GM21381 (cell line): ENCODE measurements around the gene NSUN7.
A peak's percentile ranks its signal among the peaks of the same experiment; 100 is the strongest.
"Not testable (repeated sequence)": the region's sequence is repeated elsewhere in the genome, so short reads cannot be mapped to it uniquely, and the experiment has no call there.

Source experiments
- ATAC-seq: cut with Tn5 transposase; IDR thresholded peaks from one replicate; pipeline ENCODE4 v1.9.1; 2021; ENCODE audit warnings: mild to moderate bottlenecking, moderate library complexity; ENCODE audit not compliant: unreplicated experiment

NSUN7 gene

DNA sequence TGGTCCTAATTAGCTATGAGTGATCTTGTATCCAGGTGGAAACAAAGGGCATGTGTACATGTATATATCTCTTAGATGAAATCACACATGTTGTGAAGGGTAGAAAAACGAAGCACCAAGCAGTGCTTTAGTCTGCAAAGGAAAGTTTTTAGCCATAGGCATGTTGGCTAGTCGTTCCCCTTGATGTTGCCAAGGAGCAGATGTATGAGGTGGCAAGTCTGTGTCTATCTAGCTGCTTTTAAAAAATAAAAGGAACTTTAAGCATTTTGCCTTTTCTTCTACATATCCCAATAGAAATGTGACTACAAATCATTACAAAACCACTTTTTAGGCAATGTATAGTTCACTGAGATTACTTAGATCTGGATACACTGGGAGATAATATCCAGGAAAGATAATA, 63.1 kb downstream of the NSUN7 start:
- ATAC-seq: no peak

DNA sequence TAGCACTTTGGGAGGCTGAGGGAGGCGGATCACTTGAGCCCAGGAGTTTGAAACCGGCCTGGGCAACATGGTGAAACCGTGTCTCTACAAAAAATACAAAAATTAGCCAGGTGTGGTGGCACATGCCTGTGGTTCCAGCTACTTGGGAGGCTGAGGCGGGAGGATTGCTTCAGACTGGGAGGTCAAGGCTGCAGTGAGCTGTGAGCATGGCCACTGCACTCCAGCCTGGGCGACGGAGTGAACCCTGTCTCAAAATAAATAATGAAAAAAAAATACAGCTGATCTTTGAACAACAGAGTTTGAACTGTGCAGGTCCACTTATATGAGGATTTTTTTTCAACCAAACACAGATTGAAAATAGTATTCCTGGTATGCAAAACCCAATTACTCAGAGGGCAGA, 67.4 kb downstream of the NSUN7 start:
- ATAC-seq: not testable (repeated sequence)

DNA sequence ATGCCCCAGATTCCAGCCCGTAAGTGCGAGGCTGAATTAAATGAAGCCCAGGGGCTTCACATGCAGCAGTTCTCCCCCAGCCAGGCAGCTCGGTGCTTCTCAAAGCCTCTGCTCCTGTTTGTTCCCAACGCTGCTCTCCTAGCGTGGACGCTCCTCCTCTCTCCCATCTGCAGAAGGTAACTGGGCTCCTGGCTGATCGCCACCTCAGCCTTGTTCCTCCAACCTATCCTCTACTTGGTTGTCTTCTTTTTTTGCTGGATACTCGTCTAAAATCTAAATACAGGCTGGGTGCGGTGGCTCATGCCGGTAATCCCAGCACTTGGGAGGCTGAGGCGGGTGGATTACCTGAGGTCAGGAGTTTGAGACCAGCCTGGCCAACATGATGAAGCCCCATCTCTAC, 70.3 kb downstream of the NSUN7 start:
- no peak for ATAC-seq

DNA sequence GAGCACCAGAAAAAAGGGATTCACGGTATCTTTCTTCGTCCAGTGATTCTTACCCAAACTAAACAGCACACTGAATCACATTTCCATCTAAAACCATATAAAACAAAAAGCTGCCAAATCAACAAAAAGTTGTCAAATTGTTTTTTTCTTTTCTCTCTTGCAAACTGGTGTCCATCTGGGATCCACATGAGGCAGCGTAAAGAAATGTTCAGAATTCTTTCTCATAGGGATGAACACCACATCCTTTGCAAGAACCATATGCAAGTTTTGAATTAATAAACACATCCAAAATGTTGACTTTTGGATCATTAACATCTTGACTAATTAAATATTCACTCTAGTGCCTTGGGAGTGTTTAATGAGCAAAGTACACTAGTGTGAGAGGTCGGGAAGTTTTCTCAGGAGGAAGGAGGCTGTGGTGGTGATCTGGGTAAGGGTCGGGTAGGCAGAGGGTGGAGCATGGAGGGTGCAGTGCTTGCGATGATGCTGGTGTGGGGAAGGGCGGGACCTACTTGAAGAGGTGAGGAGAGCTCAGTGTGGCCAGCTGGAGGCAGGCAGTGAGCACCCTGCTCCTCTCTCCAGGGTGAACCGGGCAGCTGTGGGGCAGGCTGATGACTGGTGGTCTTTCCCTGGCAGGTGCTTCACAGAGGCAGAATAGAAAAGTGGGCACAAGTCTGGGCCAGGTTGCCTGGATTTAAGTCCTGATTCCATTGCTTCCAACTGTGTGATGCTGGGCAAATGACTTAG, 72.8 kb downstream of the NSUN7 start:
- no peak for ATAC-seq

DNA sequence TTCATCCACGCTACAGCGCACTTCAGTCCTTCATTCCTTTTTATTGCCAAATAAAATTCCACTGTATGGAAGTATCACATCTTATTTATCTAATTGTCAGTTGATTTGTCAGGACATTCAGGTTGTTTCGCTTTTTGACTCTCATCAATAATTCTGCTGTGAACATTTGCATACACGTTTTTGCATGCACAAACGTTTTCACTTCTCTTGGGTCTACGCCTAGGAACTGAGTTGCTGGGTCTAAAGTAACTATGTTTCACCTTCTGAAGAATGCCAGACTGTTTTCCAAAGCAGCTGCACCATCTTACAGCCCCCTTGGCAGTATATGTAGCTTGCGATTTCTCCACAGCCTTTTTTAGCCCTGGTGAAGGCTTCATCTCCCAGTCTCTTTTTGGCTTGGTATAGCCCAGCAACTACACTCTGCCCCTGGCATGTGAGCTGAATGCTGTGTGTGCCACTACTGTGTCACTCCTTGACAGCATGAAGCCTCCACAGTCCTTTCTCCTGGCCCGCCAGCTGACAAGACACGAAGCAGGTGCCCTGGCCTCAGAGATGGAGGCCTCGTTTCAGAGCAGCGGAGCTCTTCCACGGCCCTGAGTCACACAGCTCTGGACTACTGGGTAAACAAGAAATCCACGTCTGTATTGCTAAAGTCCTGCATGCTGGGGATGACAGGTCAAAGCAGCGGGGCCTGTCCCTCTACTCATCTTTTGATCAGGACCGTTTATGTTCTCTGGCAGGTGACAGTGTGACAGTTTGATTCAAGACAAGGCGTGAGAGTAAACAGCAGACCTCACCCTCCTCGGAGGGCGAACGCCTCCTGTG, 75.5 kb downstream of the NSUN7 start:
- no peak for ATAC-seq

DNA sequence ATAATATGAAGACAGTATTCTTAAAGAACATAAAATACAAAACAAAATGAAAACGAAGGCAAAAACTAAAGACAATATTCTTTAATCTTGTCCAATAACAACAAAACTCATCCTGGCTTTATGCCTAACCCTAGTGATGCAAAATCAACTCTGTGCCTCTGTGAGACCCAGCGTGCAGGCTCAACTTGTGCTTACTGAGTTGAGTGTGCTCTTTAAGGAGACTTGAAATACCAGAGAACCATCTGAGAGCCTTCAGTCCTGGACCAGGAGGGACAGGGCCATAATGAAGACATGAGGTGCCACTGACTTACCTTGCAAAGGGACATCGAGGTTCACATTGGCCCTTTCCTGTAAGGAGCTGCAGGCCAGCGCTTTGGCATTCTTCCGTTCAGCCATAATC, 77.1 kb downstream of the NSUN7 start:
- ATAC-seq: no peak

DNA sequence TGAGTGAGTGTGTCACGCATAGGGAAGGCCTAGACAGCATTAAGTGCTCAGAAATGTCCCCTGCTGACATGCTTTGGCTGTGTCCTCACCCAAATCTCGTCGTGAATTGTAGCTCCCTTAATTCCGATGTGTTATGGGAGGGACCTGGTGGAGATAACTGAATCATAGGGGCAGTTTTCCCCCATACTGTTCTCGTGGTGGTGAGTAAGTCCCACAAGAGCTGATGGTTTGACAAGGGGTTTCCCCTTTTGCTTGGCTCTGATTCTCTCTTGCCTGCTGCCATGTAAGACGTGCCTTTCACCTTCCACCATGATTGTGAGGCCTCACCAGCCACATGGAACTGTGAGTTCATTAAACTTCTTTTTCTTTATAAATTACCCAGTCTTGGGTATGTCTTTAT, 78.0 kb downstream of the NSUN7 start:
- no peak for ATAC-seq

DNA sequence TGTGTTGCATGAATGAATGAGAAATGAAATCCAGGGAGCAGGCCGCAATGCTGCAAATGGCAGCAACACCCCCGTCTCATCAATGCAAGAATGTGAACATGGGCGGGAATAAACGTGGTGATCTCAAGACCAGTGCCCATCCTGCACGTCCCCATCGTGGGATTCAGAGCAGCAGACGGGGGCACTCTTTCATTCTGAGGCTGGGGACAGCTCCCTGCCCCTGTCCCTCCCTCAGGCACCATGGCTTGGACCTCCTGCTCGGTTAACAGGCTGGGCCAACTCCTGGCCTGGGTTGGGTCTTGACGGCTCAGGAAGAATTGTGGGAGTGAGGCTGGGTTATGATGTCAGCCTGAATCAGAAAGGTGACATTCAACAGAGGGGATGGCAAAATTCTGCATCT, 78.9 kb downstream of the NSUN7 start:
- ATAC-seq: no peak

DNA sequence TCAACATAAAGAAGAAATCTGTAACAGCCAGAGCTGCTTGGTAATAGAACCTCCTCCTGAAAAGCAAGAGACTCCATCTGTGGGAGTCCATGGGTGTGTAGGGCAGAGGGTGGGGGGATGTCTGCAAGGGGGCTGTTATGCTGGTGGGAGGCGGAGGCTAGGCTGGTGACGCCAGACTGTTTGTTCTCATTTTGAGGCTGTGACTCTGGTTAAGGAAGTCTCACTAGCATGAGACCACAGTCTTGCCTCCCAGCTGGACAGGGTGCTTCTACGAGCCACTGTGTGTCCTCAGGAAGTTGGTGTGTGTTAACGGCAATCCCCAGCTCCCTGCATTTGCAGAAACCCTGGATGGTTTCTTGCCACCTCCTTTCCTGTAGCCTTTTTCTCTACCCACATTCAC, 79.8 kb downstream of the NSUN7 start:
- ATAC-seq: no peak

DNA sequence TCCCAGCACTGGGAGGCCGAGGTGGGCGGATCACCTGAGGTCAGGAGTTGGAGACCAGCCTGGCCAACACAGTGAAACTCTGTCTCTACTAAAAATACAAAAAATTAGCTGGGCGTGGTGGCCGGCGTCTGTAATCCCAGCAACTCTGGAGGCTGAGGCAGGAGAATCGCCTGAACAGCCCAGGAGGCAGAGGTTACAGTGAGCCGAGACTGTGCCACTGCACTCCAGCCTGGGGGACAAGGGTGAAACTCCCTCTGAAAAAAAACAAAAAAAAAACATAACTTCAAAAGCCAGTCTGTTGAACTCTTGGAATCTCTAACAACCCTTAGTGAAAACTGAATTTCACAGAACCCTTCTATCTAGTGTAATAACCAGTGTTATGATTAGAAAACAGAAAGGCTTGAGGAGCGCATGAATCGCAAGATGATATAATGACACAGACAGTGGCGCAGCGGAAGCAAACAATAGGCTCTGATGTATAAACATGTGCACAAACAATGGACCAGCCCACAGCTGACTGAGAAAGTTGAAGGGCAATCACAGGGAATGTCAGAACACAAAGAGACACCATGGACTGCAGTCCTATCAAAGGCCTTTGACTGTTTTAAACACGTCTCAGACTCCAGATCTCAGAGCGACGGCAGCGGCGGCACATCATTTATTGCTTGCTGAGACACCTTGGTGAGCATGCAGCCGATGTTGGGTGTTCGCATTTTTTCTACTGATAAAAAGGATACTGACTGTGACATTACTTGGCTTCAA, 81.6 kb downstream of the NSUN7 start:
- ATAC-seq: no peak

DNA sequence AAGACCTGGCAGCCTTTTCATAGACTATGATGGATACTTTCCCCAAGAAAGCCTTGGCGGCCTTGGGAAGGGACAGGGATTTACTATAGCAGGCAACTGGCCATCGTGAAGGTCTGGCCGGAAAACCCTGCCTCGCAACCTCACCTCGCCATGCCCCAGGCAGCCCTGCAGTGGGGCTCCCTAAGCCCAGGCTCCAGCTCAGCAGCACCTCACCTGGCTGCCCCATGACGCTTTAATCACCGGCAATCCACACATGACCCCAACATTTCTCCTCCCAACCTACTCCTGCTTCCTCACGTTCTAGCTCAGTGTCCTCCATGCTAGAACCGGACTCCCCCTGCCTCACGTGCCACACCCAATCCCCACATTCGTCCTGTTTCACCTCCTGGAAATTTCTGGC, 82.4 kb downstream of the NSUN7 start:
- no peak for ATAC-seq

DNA sequence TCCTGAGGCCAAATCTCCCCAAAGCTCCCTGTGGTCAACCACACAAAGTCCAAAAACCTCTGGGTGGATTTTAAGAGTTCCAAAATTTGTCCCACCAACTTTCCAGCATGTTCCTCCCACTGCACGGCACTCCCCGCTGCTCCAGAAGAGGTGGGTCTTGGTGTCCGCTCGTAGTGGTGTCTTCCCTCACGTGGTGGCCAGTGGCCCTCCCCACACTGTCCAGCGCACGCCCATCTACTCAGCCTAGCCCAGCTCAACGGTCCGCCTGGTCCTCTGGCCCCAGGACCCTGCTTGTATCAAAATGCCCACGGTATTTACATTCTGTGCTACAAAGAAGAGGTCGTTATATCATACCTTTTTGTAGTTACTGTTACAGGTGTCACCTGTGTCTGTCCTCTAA, 83.5 kb downstream of the NSUN7 start:
- no peak for ATAC-seq

DNA sequence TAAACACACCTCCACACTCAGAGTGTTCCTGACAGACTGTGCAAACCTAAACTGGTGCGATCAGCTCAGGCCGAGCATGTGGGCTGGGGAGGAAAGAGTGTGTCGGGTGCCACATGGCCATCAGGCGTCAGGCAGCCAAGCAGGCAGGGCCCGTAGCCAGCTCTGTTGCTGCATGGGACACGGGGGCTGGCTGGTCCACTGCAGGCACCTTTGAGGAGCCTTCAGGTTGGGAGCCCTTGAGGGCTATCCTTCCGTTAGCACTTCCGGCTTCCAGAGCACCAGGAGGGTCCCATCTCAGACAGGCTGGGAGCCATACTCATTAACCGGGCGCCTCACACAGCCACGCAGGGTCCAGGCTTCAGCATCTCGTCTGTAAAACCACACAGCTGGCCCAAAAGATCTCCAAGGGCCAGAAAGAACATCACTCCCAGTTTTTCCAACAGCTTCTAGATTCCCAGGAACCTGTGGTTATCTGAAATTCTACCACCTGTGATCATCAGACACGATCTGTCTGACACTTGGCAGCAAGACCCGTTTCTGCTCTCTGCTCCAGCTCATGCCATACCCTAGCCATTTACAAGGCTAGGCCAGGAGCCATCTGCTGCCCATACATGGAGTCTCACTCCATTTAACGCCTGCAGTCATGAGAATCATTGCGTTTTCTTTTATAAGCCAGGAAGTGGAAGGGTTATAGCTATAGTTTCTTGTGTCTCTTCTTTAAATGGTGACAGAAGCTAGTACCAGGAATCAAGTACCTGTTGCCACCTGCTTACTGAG, 87.5 kb downstream of the NSUN7 start:
- ATAC-seq: no peak

DNA sequence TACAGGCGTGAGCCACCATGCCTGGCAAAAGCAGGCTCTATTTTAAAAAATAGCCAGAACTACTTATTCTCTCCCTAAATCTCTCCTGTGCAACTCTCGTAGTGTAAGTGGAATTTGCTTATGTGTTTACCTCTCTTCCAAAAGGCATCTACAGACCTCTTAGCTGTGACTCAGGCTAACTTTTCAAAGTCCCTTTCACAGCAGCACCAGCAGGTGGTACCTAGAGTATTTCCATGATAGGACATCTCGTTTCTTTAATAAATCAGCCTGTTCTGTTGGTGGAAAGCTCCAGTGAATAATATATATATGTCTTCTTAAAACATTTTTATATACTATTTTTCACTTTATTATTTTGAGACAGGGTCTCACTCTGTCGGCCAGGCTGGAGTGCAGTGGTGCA, 89.0 kb downstream of the NSUN7 start:
- ATAC-seq: no peak

DNA sequence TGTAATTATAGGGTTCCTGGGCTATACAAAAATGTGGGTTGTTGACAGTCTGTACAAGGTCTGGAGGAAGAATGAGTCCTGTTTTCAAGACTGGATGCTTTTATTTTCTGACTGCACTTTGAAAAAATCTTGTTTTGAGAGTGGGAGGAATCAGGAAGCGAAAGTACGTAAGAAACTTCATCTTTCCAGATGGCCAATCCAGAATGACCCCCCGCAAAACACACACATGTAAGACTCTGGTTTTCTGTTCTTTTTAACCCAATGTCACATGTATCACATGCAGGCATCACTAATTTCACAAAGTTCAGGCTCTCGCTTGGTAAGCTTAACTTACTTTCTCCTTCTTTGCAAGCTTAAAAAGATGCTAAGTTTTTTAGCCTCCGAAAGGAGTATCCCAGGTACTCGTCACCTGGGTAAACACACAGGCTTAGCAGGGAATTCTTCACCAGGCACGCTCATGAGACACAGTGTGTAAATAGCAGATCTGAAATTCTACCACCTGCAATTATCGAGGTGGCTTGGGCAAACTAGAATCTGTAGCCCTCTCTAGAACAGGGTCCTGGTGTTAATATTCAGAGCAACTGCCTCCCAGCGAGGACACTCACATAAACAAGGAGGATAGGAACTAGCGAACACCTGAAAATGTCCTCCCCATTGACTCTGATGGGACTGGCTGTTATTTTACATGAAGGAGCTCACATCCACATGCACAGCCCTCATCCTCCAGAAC, 90.7 kb downstream of the NSUN7 start:
- no peak for ATAC-seq

DNA sequence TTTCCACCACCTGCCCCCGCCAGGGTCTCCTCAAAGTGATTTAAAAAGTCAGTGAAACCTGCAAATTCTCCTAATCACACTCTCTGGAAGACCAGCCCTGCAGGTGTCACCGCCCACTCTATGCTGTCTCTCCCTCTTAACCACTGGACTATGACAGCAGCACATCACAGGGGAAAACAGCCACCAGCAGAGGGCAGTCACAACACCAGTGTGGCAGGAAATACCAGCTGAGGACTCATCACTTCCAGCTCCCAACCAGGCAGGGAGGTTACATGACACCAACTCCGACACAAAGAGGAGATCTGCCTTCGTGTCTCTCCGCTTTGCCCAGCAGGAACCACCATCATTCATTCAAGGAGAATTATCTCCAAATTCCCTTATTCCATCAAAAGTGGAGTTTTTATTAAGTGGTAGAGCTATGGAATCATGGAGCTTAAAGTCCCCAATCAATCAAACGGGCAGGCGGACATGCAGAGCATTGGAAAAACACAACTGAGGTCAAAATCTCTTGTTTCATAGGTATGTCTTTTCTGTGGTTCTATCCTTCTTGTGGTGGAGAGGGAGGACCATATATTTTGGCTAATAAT, 91.3 kb downstream of the NSUN7 start:
- peak; percentile 62 for ATAC-seq

DNA sequence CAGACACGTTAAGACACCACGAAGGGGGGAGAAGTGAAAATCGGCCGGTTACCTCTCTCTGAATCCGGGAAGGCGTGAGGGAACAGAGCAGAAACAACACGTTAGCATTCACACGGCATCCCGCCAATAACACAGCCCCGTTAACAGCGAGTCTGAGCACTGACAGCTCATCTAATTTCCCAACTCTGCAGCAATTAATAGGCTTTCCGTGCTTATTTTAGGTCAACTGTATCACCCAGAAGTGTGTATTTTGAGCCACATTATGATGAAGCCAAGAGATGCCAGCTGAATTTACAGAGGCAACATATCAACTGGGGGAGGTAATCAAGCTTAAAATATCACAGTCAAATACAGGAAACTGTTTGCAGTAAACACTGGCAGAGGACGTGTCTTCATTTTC, 92.6 kb downstream of the NSUN7 start:
- no peak for ATAC-seq

DNA sequence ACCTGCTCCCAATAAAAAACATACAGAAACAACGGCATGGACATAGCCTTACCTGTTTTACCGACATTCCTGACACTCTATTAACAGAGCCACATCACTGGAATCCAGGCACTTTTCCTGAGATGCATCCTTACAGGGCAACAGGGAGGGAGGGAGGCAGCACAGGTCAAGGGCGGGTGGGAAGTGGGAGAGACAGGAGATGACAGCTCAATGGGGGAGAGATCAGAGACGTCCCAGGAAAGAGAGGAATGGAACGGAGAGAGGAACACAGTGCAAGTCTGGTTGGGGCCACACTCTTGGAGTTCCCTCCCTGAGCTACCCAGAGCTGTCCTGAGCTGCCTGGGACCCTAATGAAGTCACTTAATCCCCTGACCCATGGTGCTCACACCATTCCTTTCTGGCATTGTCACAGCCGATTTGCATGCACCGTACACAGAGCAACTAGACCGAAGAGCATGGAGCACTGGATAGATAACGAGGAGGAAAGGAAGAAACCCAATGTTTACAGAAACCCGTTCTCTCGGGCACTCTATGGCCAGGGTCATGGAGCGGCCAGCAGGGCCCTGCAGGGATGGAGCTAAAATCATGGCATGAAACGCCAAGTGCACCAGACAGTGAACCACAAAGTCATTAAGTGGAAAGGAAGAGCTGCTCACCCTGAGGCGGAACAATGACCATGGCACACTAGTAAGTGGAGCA, 93.1 kb downstream of the NSUN7 start:
- no peak for ATAC-seq

DNA sequence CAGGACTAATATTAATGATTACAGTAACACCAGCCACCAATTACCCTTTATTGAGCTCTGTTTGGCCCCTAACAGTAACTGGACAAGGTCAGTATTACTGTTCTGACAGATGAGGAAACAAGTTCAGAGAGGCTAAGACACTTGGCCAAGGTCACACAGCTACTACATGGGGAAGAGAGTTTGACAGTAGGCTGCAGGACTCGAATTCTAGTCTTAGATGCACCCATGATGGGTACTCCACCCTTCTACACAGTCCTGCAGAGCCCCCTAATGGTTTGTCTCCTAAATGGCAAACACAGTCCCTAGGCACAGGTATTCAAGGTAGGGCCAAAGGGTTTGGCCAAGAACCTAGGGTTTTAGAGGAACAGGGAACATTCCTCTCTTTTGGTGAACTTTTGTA, 93.9 kb downstream of the NSUN7 start:
- ATAC-seq: no peak
